AG04449 (cell line): ENCODE results near the gene MBNL2.
A peak's percentile ranks its signal among the peaks of the same experiment; 100 is the strongest.

ENCODE experiments used
- CTCF ChIA-PET: fragments of 350-600 bp; formaldehyde crosslinking; extraction: SDS; loops from one replicate; lab custom pipeline; 2021; ENCODE audit warnings: antibody characterized with exemption; lab: Yijun Ruan, JAX
- POLR2A ChIA-PET: fragments of 400-600, 350-600 bp; formaldehyde crosslinking; extraction: SDS; loops from one replicate; lab custom pipeline; 2020; ENCODE audit warnings: antibody characterized with exemption, inconsistent platforms; lab: Yijun Ruan, JAX
- DNase-seq: peaks from one replicate; pipeline ENCODE4 v3.0.0-alpha.2; 2010; ENCODE audit warnings: low read depth, low spot score
- H3K4me3 ChIP-seq: 2 replicates; pipeline ENCODE4 v1.5.1; 2011; ENCODE audit warnings: low read depth, mild to moderate bottlenecking, control low read depth, low read length
- TF ChIP-seq, protein P1 (sequence below): IDR thresholded peaks from one replicate; pipeline ENCODE4 v1.5.1; 2011; ENCODE audit warnings: mild to moderate bottlenecking, moderate library complexity, low read length, control low read depth, inconsistent platforms; ENCODE audit not compliant: insufficient read depth; ENCODE audit errors: missing control alignments

Gene MBNL2

DNA sequence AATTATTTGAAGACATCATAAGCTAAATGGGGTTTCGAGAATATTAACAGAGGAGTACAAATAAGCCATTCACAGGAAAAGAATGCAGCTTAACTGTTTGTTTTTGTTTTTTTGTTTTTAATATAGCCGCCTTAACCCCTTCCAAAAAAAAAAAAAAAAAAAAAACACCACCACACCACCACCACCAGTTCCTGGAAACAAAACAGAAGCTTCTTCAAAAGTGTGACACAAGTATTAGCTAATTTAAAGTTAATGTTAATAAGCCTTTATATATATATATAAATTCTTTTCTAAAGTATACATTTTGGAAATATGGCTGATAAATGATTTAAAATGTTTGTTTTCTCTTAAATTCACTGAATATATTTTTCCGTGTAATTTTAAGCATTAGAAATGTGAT, 213.2 kb downstream of the MBNL2 start:
- peak overlapping the region; percentile 79 for H3K4me3 ChIP-seq
- CTCF ChIA-PET: interaction anchor here (0.6 to 1.1 kb wide), 2 partner anchors 21 to 29 kb away, joined by 3 to 4 read pairs; no protein-coding TSS in a partner anchor
- no peak for DNase-seq
- POLR2A ChIA-PET: no interaction called here
- TF ChIP-seq, protein P1, sequence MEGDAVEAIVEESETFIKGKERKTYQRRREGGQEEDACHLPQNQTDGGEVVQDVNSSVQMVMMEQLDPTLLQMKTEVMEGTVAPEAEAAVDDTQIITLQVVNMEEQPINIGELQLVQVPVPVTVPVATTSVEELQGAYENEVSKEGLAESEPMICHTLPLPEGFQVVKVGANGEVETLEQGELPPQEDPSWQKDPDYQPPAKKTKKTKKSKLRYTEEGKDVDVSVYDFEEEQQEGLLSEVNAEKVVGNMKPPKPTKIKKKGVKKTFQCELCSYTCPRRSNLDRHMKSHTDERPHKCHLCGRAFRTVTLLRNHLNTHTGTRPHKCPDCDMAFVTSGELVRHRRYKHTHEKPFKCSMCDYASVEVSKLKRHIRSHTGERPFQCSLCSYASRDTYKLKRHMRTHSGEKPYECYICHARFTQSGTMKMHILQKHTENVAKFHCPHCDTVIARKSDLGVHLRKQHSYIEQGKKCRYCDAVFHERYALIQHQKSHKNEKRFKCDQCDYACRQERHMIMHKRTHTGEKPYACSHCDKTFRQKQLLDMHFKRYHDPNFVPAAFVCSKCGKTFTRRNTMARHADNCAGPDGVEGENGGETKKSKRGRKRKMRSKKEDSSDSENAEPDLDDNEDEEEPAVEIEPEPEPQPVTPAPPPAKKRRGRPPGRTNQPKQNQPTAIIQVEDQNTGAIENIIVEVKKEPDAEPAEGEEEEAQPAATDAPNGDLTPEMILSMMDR: no peak

DNA sequence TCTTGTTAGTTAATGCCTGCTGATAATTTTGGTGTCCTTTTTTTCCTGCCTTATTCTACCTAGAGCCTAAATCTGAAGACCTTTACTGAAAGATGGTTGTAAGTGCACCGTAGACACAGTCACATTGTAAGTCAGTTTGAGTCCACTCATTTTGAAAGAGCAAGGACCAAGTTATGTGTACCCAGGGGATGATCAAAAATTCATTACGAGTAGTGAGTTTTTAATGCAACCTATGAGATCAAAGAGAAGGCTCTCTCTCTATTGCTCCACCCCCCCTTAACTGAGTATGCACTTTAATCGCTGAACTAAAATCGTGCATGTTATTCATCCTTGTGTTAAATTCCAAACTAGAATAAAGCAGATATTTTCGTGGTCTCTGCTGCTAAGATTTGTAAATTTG, 213.7 kb downstream of the MBNL2 start:
- TF ChIP-seq, protein P1: no peak
- DNase-seq: no peak
- H3K4me3 ChIP-seq: peak overlapping the region; percentile 79
- ChIA-PET CTCF (interaction anchor here (0.6 to 1.1 kb wide), 2 partner anchors 21 to 29 kb away, joined by 3 to 4 read pairs; no protein-coding TSS in a partner anchor), POLR2A (no interaction called here)

GRCh38 chr13:97436845-97437244, 214.7 kb downstream of the MBNL2 start:
- ChIA-PET POLR2A (no interaction called here), CTCF (no interaction called here)
- TF ChIP-seq, protein P1: no peak
- DNase-seq: no peak
- H3K4me3 ChIP-seq: no peak overlapping the region

- H3K4me3 ChIP-seq: no peak overlapping the region
- POLR2A ChIA-PET: no interaction called here
- DNase-seq: no peak
- TF ChIP-seq, protein P1: no peak
- CTCF ChIA-PET: no interaction called here
Measured at GRCh38 chr13:97437729-97438128, 215.6 kb downstream of the MBNL2 start.

DNA sequence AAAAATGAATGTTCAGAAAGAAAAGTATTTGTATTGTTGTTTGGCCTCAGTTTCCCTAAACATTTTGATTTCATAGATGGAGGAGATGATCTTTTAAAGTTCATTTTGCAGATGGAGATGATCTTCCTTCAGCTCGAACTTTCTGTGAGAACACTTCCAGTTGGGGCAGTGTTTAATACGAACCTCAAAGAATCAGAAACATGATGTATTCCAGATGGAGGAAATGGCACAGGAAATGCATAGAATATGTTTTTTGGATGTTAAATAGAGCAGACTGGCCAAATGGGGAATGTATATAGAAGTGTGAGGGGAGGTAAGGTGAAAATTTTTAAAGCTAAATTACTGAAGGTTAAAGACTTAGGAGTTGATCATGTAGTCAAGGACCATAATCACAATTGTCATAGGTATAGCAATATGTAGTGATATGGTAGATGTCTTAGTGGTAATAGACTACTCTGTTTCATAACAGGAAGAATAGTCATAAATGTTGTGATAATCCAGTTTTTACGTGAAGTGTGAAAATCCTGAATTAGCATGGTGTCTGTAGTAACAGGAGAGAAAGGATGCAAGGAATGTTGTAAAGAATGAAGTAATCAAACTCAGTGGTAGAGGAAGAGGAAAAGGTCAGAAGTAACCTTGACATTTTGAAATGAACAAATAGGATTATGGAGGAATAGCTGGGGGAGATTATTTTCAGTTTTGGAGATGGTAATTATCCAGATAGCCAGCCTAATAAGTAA, 216.9 kb downstream of the MBNL2 start:
- ChIA-PET CTCF (interaction anchor here (1.0 to 1.4 kb wide), 3 partner anchors 73 to 330 kb away, joined by 3 read pairs; no protein-coding TSS in a partner anchor), POLR2A (no interaction called here)

More for the DNA sequence above, 216.9 kb downstream of the MBNL2 start:
- TF ChIP-seq, protein P1: no peak
- no peak for DNase-seq
- no peak overlapping the region for H3K4me3 ChIP-seq
